ENCODE data around the gene ACOX3. TPM values are rescaled to one million over a fixed set of nuclear protein-coding genes. Genes with fewer than 3 reads are reported as not detected.

The ACOX3 gene
- total and polyA plus RNA-seq, 4 experiments from 2014 or later, result 13.3 to 17.3 (median 16.4) TPM

- Mint-ChIP-seq H3K4me1 (peaks cover 0 to 1% (median 0%) of the 10 kb centered on the region in 4 donors), H3K27me3 (no peaks in the 10 kb centered on the region), H3K36me3 (peaks cover 0 to 4% of the 10 kb centered on the region in 2 donors), H3K9me3 (no peaks in the 10 kb centered on the region), H3K4me3 (peak overlapping the region in 1 of 8 donors; percentile 26), H3K27ac (no peak overlapping the region)
- intact Hi-C loops (cut with micrococcal nuclease), result no loop called here
- Histone ChIP-seq H3K27ac (ENCODE audit: low read depth, low read length) (no peak overlapping the region), H3K4me3 (ENCODE audit: low read length in 2 of 2) (no peak overlapping the region), H3K36me3 (ENCODE audit: insufficient read depth, low read length) (no peaks in the 10 kb centered on the region), H3K27me3 (ENCODE audit: insufficient read depth, low read length) (no peaks in the 10 kb centered on the region), H3K4me1 (ENCODE audit: insufficient read depth, low read length) (no peaks in the 10 kb centered on the region), H3K9me3 (ENCODE audit: control insufficient read depth in 1 of 2, low read length in 2 of 2) (no peaks in the 10 kb centered on the region)
- ChIA-PET CTCF (ENCODE audit: partially characterized antibody) (no interaction called here), POLR2A (ENCODE audit: partially characterized antibody) (no interaction called here)
- DNase-seq, result no peak
Measured at GRCh38 chr4:8378101-8378724, 62.3 kb downstream of the ACOX3 start.

DNA sequence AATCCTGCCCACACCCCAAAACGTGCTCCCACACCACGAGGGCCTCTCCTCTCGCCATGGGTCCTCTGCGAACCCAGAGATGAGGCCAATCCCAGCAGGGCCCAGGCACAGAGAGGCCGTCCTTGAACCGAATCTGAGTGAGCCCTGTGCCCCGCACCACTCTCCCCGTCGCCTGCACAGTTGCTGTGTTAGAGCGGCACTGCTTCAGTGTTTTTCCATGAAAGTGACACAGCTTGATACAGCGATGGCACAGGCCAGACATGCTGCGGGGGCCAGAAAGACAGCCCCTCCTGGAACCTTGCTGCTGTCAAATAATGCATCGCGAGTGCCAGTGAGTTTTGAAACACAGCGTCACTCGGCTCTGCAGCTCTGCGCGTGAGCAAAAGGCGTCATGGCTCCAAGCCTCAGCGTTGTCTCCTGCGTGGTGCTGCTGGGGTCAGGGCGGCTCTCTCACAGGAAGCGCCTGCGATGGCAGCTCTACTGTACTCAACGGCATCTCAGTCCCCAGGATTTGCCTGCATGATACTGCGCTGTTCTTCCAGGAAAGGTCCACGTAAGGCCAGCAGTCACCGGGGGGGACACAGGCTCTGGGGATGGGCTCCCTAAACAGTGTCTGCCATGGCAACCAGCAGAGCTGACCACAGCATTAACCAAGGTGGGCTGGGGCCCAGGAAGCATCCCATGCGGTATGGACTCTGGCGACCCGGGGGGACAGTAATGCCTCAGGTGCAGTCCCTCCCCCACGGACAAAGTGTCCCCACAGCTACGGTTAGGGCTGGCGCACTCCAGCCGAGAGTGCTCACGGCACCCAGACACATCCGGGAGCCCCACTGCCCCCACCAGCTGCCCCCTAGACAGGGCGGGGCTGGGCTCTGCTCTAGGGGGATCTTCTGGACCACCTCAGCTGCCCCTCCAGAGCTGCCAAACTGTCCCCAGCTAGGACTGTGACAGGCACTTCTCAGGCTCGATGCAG is 63.1 kb downstream of the ACOX3 start:
- Mint-ChIP-seq H3K27ac (peak overlapping the region in 2 of 7 donors; percentile 13 to 32), H3K27me3 (no peaks in the 10 kb centered on the region), H3K4me3 (no peak overlapping the region), H3K36me3 (peaks cover 5 to 8% of the 10 kb centered on the region in 2 donors), H3K4me1 (peaks cover 0 to 2% (median 0%) of the 10 kb centered on the region in 4 donors), H3K9me3 (no peaks in the 10 kb centered on the region)
- peak in 1 of 5 donors; percentile 16 for DNase-seq
- Histone ChIP-seq H3K27ac (ENCODE audit: low read depth, low read length) (no peak overlapping the region), H3K4me3 (ENCODE audit: low read length in 2 of 2) (no peak overlapping the region), H3K9me3 (ENCODE audit: control insufficient read depth in 1 of 2, low read length in 2 of 2) (no peaks in the 10 kb centered on the region), H3K36me3 (ENCODE audit: insufficient read depth, low read length) (no peaks in the 10 kb centered on the region), H3K4me1 (ENCODE audit: insufficient read depth, low read length) (no peaks in the 10 kb centered on the region), H3K27me3 (ENCODE audit: insufficient read depth, low read length) (no peaks in the 10 kb centered on the region)
- ChIA-PET POLR2A (ENCODE audit: partially characterized antibody) (no interaction called here), CTCF (ENCODE audit: partially characterized antibody) (no interaction called here)
- intact Hi-C loops (cut with micrococcal nuclease), result no loop called here

GRCh38 chr4:8376361-8377102 is 64.0 kb downstream of the ACOX3 start:
- ChIA-PET CTCF (ENCODE audit: partially characterized antibody) (no interaction called here), POLR2A (ENCODE audit: partially characterized antibody) (no interaction called here)
- H3K4me1 Mint-ChIP-seq, result peaks cover 0 to 2% (median 0%) of the 10 kb centered on the region in 4 donors
- no peaks in the 10 kb centered on the region for H3K27me3 Mint-ChIP-seq
- H3K4me3 Mint-ChIP-seq, result no peak overlapping the region
- H3K9me3 ChIP-seq (ENCODE audit: control insufficient read depth in 1 of 2, low read length in 2 of 2), result no peaks in the 10 kb centered on the region
- peak overlapping the region in 1 of 7 donors; percentile 32 for H3K27ac Mint-ChIP-seq
- no peak overlapping the region for H3K27ac ChIP-seq (ENCODE audit: low read depth, low read length)
- no peak overlapping the region for H3K4me3 ChIP-seq (ENCODE audit: low read length in 2 of 2)
- H3K36me3 ChIP-seq (ENCODE audit: insufficient read depth, low read length), result no peaks in the 10 kb centered on the region
- H3K9me3 Mint-ChIP-seq, result no peaks in the 10 kb centered on the region
- H3K4me1 ChIP-seq (ENCODE audit: insufficient read depth, low read length), result no peaks in the 10 kb centered on the region
- intact Hi-C loops (cut with micrococcal nuclease), result no loop called here
- no peak for DNase-seq
- H3K36me3 Mint-ChIP-seq, result peaks cover 5 to 8% of the 10 kb centered on the region in 2 donors
- no peaks in the 10 kb centered on the region for H3K27me3 ChIP-seq (ENCODE audit: insufficient read depth, low read length)

- POLR2A ChIA-PET (ENCODE audit: partially characterized antibody), result no interaction called here
- no peaks in the 10 kb centered on the region for H3K27me3 Mint-ChIP-seq
- peaks cover 5 to 8% of the 10 kb centered on the region in 2 donors for H3K36me3 Mint-ChIP-seq
- H3K4me3 Mint-ChIP-seq, result no peak overlapping the region
- Histone ChIP-seq H3K4me3 (ENCODE audit: low read length in 2 of 2) (no peak overlapping the region), H3K36me3 (ENCODE audit: insufficient read depth, low read length) (no peaks in the 10 kb centered on the region), H3K9me3 (ENCODE audit: control insufficient read depth in 1 of 2, low read length in 2 of 2) (no peaks in the 10 kb centered on the region), H3K27ac (ENCODE audit: low read depth, low read length) (no peak overlapping the region), H3K4me1 (ENCODE audit: insufficient read depth, low read length) (no peaks in the 10 kb centered on the region), H3K27me3 (ENCODE audit: insufficient read depth, low read length) (no peaks in the 10 kb centered on the region)
- H3K27ac Mint-ChIP-seq, result no peak overlapping the region
- peaks cover 0 to 2% (median 0%) of the 10 kb centered on the region in 4 donors for H3K4me1 Mint-ChIP-seq
- peak in 1 of 5 donors; percentile 27 for DNase-seq
- intact Hi-C loops (cut with micrococcal nuclease), result no loop called here
- no peaks in the 10 kb centered on the region for H3K9me3 Mint-ChIP-seq
- CTCF ChIA-PET (ENCODE audit: partially characterized antibody), result no interaction called here
Measured at GRCh38 chr4:8374851-8375649, 65.5 kb downstream of the ACOX3 start.

DNA sequence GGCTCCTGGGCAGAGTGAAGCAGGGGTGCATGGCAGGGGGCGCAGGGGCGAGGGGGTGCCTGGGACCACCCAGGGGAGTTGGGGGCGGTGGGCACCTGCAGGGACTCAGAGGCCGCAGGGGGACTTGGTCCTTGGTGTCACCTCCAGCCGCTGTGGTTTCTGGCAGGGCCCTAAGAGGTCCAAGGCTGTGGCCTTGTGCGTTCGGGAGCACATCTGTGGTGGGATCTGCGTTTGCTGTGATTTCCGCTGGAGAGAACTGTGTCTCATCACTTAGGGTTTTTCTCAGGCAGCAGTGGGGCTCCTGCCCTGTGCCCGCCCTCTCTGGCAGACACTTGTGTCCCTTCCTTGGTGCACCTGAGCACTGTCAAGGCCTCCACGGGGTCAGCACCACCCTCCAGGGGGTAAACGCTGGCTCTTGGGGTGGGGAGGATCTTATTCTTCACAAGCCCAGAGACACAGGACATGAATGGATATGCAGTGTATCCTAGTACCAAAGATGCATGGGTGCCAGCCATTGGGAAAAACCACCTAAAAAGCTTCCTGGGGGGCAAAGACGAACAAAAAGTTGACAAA is 66.5 kb downstream of the ACOX3 start:
- Mint-ChIP-seq H3K36me3 (peaks cover 5 to 8% of the 10 kb centered on the region in 2 donors), H3K27me3 (no peaks in the 10 kb centered on the region), H3K9me3 (no peaks in the 10 kb centered on the region), H3K4me3 (no peak overlapping the region), H3K4me1 (peaks cover 0 to 2% (median 0%) of the 10 kb centered on the region in 4 donors), H3K27ac (no peak overlapping the region)
- H3K27me3 ChIP-seq (ENCODE audit: insufficient read depth, low read length), result no peaks in the 10 kb centered on the region
- no peaks in the 10 kb centered on the region for H3K9me3 ChIP-seq (ENCODE audit: control insufficient read depth in 1 of 2, low read length in 2 of 2)
- H3K36me3 ChIP-seq (ENCODE audit: insufficient read depth, low read length), result no peaks in the 10 kb centered on the region
- CTCF ChIA-PET (ENCODE audit: partially characterized antibody), result no interaction called here
- H3K4me3 ChIP-seq (ENCODE audit: low read length in 2 of 2), result no peak overlapping the region
- POLR2A ChIA-PET (ENCODE audit: partially characterized antibody), result no interaction called here
- no peak overlapping the region for H3K27ac ChIP-seq (ENCODE audit: low read depth, low read length)
- DNase-seq, result no peak
- intact Hi-C loops (cut with micrococcal nuclease), result no loop called here
- no peaks in the 10 kb centered on the region for H3K4me1 ChIP-seq (ENCODE audit: insufficient read depth, low read length)

DNA sequence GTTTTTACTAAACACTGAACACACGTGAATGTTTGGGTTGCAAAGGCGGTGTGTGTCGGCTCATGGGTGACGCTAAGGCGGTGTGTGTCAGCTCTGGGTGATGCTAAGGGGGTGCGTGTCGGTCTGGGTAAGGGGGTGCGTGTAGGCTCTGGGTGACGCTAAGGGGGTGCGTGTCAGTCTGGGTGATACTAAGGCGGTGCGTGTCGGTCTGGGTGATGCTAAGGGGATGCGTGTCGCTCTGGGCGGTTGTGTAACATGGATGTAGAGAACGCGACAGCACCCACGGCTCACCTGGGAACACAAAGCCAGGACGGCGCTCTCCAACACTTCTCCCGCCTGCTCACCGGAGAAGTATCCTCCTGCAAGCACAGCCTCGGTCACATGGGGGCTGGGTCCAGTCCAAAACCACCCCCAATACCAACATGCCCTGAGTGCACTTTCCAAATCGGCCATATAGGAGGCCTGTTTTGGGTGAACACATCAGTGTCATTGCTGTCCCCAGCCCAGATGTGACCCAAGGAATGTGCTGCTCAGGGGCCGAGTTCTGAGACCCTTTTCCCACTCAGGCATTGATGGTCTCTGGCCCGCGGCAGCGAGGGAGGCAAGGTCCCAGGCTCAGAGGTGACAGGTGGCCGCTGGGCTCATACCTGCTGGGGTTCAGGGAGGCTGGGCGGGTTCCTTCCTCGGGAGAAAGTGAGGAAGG is 67.1 kb downstream of the ACOX3 start:
- Histone ChIP-seq H3K9me3 (ENCODE audit: control insufficient read depth in 1 of 2, low read length in 2 of 2) (no peaks in the 10 kb centered on the region), H3K4me3 (ENCODE audit: low read length in 2 of 2) (no peak overlapping the region), H3K36me3 (ENCODE audit: insufficient read depth, low read length) (no peaks in the 10 kb centered on the region), H3K4me1 (ENCODE audit: insufficient read depth, low read length) (no peaks in the 10 kb centered on the region), H3K27ac (ENCODE audit: low read depth, low read length) (no peak overlapping the region), H3K27me3 (ENCODE audit: insufficient read depth, low read length) (no peaks in the 10 kb centered on the region)
- DNase-seq, result peak in 1 of 5 donors; percentile 25
- Mint-ChIP-seq H3K36me3 (peaks cover 5 to 8% of the 10 kb centered on the region in 2 donors), H3K4me3 (no peak overlapping the region), H3K9me3 (no peaks in the 10 kb centered on the region), H3K27ac (peak overlapping the region in 1 of 7 donors; percentile 5), H3K4me1 (peaks cover 0 to 2% (median 0%) of the 10 kb centered on the region in 4 donors), H3K27me3 (no peaks in the 10 kb centered on the region)
- ChIA-PET CTCF (ENCODE audit: partially characterized antibody) (no interaction called here), POLR2A (ENCODE audit: partially characterized antibody) (no interaction called here)
- intact Hi-C loops (cut with micrococcal nuclease), result no loop called here

Measured in CD4-positive, alpha-beta memory T cell (primary cell).